ENCODE results near the gene DNAH3. TPM values are rescaled to one million over a fixed set of nuclear protein-coding genes. Genes with fewer than 3 reads are reported as not detected.

Gene DNAH3
- total RNA-seq, 1 experiment from 2014 or later = 0.15 TPM

GRCh38 chr16:21179126-21179982 is 28.7 kb upstream of the DNAH3 start:
- Histone ChIP-seq H3K36me3 (ENCODE audit: control insufficient read depth in 1 of 2, insufficient read depth in 2 of 2, low read length in 2 of 2) (peaks cover 15 to 36% of the 10 kb centered on the region in 2 experiments; a peak in 2 of 4 replicates), H3K4me1 (ENCODE audit: control insufficient read depth in 1 of 2, insufficient read depth in 2 of 2, low read length in 2 of 2) (no peaks in the 10 kb centered on the region), H2AFZ (ENCODE audit: low read depth, low read length, poor library complexity, severe bottlenecking) (no peak overlapping the region), H3K9me2 (ENCODE audit: insufficient read depth) (no peaks in the 10 kb centered on the region), H4K20me1 (ENCODE audit: insufficient read depth) (no peaks in the 10 kb centered on the region), H3K4me3 (replicated peaks in 1 of 2; ENCODE audit: low read depth in 1 of 2, low read length in 2 of 2) (no peak overlapping the region), H3K9ac (ENCODE audit: low read length) (no peak overlapping the region), H3K27me3 (ENCODE audit: insufficient read depth, low read length) (no peaks in the 10 kb centered on the region), H3K9me3 (ENCODE audit: control insufficient read depth in 1 of 2, insufficient read depth in 1 of 2, low read depth in 1 of 2, low read length in 2 of 2) (no peaks in the 10 kb centered on the region), H3K79me2 (ENCODE audit: insufficient read depth, low read length) (no peaks in the 10 kb centered on the region), H3K27ac (ENCODE audit: low read depth, low read length) (no peak overlapping the region), H3K4me2 (ENCODE audit: low read length) (no peak overlapping the region)
- intact Hi-C loops (cut with micrococcal nuclease) = no loop called here
- TF ChIP-seq EZH2phosphoT487 (IDR thresholded peaks at IDR 0.05; ENCODE audit: borderline replicate concordance) (no peak), YY1 (IDR thresholded peaks at IDR 0.05; ENCODE audit: extremely low read depth, insufficient replicate concordance, low read depth, low read length) (no peak), CBX3 (IDR thresholded peaks at IDR 0.05; ENCODE audit: low read depth) (no peak), JUND (IDR thresholded peaks at IDR 0.05) (no peak), ZNF274 (IDR thresholded peaks at IDR 0.05; ENCODE audit: low read depth, low read length) (no peak), POLR2AphosphoS5 (IDR thresholded peaks at IDR 0.05; ENCODE audit: low read depth, low read length) (no peak), RAD21 (IDR thresholded peaks at IDR 0.05; ENCODE audit: low read depth) (no peak), SP1 (IDR thresholded peaks at IDR 0.05; ENCODE audit: low read depth) (no peak)
- no TSS peak for BruUV-seq (replicated peaks)
- CTCF ChIA-PET = interaction anchor here (1.4 kb wide), 1 partner anchor 8 kb away, joined by 3 read pairs; no protein-coding TSS in a partner anchor
- DNase-seq (ENCODE audit: low read depth, low spot score) = no peak
- RAD21 ChIA-PET (ENCODE audit: low non-redundant PET in 1 of 2, low total read pairs in 2 of 2, uncharacterized antibody in 2 of 2, unreplicated experiment in 2 of 2) = no interaction called here
- POLR2A ChIA-PET = no interaction called here
- no peak for ATAC-seq

GRCh38 chr16:21175397-21175796 is 24.8 kb upstream of the DNAH3 start:
- Histone ChIP-seq H3K4me2 (ENCODE audit: low read length) (no peak overlapping the region), H3K4me1 (ENCODE audit: control insufficient read depth in 1 of 2, insufficient read depth in 2 of 2, low read length in 2 of 2) (no peaks in the 10 kb centered on the region), H3K9me2 (ENCODE audit: insufficient read depth) (no peaks in the 10 kb centered on the region), H3K9ac (ENCODE audit: low read length) (no peak overlapping the region), H3K27ac (ENCODE audit: low read depth, low read length) (no peak overlapping the region), H3K36me3 (ENCODE audit: control insufficient read depth in 1 of 2, insufficient read depth in 2 of 2, low read length in 2 of 2) (peaks cover 14 to 25% of the 10 kb centered on the region in 2 experiments; a peak in 2 of 4 replicates), H3K27me3 (ENCODE audit: insufficient read depth, low read length) (no peaks in the 10 kb centered on the region), H3K79me2 (ENCODE audit: insufficient read depth, low read length) (no peaks in the 10 kb centered on the region), H4K20me1 (ENCODE audit: insufficient read depth) (no peaks in the 10 kb centered on the region), H3K4me3 (replicated peaks in 1 of 2; ENCODE audit: low read depth in 1 of 2, low read length in 2 of 2) (no peak overlapping the region), H3K9me3 (ENCODE audit: control insufficient read depth in 1 of 2, insufficient read depth in 1 of 2, low read depth in 1 of 2, low read length in 2 of 2) (no peaks in the 10 kb centered on the region), H2AFZ (ENCODE audit: low read depth, low read length, poor library complexity, severe bottlenecking) (no peak overlapping the region)
- no peak for ATAC-seq
- no peak for DNase-seq (ENCODE audit: low read depth, low spot score)
- intact Hi-C loops (cut with micrococcal nuclease) = no loop called here
- ChIA-PET RAD21 (ENCODE audit: low non-redundant PET in 1 of 2, low total read pairs in 2 of 2, uncharacterized antibody in 2 of 2, unreplicated experiment in 2 of 2) (no interaction called here), POLR2A (no interaction called here), CTCF (no interaction called here)
- no TSS peak for BruUV-seq (replicated peaks)
- TF ChIP-seq RAD21 (IDR thresholded peaks at IDR 0.05; ENCODE audit: low read depth) (no peak), ATF3 (IDR thresholded peaks at IDR 0.05) (no peak), POLR2AphosphoS5 (IDR thresholded peaks at IDR 0.05; ENCODE audit: low read depth, low read length) (no peak), ZFX (IDR thresholded peaks at IDR 0.05) (no peak), SIN3A (IDR thresholded peaks at IDR 0.05; ENCODE audit: low read depth) (no peak), REST (IDR thresholded peaks at IDR 0.05; ENCODE audit: low read depth) (no peak), SRF (IDR thresholded peaks at IDR 0.05; ENCODE audit: low read depth) (no peak), CEBPB (IDR thresholded peaks at IDR 0.05; ENCODE audit: low read depth) (no peak), EGR1 (IDR thresholded peaks at IDR 0.05; ENCODE audit: low read depth) (no peak), MAX (IDR thresholded peaks at IDR 0.05) (no peak), EZH2phosphoT487 (IDR thresholded peaks at IDR 0.05; ENCODE audit: borderline replicate concordance) (no peak)
